Retina (tissue), 1 donor: ENCODE data around the gene MTOR.
"Not testable (repeated sequence)": the region's sequence is repeated elsewhere in the genome, so short reads cannot be mapped to it uniquely, and the experiment has no call there.

ENCODE experiments used
- DNase-seq: peaks from one replicate; pipeline ENCODE4 v3.0.0-alpha.2; 2016

Gene MTOR

DNA sequence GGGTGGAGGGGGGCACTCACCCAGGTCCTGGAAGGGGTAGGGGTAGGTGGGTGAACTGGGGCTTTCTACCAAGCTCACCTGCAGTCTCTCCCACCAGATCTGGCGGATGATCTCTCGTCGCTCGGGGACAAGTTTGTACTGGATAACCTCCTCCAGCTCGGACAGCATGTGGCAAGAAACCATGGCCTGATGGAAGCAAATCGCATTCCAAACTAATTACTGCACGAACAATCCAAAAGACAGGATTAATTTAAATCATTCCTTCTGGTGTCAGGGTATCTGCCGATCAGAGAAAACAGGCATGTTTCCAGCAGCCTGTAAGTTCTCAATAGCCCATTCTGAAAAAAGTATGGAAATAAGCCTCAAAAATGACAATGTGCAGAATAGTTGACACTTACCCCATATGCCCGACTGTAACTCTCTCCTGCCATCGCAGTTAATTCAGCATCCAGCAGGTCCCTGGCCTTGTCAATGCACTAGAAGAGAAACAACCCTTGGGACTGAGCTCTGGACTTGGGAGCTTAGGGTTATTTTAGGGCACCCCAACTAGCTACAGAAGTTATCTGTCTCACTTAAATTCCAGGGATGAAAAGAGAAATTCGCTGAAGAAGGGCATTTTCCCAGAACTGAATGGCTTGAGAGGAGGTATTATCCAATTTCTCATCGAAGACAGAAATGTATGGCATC is 117.6 kb downstream of the MTOR start:
- no peak for DNase-seq

DNA sequence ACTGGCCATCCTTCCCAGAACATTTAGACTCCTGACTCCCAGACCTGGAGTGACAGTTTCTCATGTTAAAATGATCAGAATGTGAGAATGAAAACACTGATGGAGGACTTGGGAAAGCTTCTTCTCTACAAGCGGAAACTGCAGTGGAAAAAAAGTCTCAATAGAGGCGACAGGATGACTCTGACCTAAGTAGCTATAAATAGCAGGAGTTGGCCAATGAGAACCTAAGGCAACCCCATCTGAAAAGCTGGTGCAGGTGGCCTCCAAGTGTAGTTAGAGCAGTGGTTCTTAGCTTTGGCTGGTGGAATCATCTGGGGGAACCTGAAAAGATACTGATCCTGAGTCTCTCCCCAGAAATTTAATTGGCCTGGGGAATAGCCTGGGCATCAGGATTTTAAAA is 118.4 kb downstream of the MTOR start:
- DNase-seq: no peak

DNA sequence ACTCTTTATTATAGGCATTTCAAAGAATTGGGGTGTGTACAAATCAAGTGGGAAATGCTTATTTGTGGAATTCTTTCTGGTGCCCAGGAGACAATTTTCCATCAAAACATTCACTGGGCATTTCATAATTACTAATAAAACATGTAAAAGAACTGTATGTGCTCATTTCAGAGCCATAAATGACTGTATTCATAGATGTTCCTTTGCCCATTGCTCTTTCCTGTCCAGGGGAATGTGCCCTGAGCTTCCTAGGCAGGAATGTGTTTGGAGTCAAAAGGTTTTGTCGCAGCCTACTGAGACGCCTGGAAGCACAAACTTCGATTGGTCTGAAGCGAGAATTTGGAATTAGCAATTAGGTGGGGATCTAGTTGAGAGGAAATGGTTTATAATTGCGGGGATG is 119.0 kb downstream of the MTOR start:
- DNase-seq: no peak

DNA sequence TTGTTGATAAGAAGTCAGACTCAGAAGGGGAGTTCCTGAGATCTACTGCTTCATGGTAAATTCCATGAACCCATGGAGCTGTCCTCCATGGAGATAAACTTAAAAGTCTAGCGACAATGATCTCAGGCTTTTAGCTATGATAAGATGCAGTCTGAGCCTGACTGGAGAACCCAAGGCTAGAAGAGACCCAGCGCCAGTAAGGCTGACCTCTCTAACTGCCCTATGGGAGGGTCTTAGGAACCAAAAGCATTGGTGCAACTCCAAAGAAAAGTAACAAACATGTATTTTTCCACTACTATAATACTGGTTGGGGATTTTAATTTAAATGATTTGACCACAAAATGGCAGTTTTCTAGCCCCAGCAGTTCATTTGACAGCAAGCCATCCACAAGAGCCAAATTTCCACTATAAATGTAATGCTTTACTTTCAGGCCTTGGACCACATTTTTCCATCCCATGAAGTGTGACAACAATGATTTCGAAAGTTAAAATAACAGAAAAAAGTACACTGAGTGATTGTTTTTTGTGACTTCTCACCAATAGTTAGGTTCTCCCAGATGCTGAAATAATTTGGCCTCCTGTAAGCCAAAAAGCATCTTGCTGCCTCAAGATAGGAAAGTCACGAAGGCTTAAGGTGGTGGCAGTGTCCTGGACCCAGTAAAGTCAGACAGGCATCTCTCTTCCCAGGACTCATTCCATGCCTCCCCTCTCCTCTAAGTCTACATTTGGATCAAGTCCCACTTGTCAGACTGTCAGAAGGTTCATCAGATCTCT is 119.5 kb downstream of the MTOR start:
- no peak for DNase-seq

DNA sequence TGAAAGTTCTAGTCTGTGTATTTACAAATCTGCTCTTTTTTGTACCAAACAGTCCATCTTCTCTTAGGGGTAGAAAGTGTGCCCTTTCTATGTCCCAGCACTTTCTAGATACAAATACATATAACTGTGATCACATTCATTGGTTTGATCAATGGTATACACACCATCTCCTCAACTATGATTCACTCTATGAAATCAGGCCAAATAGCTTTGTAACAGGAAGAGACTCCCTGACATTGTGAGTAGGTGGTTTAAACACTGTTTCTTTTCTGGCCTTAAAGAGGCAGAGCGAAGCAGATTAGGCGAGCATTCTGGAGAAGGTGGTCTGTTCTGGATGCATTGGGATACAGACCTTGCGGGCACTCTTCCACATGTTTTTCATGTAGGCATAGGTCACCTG is 123.4 kb downstream of the MTOR start:
- DNase-seq: no peak

DNA sequence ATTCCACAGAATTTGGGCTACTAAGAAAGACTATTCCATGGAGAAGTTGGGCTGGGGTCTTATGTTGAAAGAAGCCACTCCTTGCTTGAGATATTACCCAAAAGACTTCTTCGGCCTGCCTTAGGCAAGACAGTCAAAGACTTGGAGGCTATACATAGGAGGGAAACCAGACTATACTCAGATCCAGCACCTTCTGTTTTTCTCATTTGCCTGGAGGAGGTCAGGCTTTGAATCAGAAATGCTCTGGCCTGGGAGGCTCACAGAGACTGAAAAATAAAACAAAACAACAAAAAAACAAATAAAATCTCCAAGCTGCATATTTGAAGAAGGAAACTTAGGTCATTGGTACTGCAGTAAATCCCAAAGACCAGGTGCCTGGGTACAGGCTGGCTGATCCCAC is 124.3 kb downstream of the MTOR start:
- DNase-seq: no peak

DNA sequence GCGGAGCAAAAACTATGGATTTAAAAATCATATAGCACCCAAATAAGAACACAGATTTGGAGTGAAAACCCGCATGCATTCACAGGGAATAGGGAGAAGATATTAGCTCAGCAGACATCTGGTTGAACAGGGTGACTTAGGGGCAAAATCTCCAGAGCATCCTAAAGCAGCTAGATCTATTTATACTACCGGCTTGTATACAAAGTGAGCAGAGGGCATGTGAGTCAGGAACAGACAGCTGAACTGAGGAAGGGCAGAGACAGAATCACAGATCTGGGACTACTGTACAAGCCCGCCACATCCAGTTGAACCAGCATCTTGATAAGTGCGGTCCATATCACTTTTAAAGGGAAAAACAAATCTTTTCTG is 127.5 kb downstream of the MTOR start:
- no peak for DNase-seq

DNA sequence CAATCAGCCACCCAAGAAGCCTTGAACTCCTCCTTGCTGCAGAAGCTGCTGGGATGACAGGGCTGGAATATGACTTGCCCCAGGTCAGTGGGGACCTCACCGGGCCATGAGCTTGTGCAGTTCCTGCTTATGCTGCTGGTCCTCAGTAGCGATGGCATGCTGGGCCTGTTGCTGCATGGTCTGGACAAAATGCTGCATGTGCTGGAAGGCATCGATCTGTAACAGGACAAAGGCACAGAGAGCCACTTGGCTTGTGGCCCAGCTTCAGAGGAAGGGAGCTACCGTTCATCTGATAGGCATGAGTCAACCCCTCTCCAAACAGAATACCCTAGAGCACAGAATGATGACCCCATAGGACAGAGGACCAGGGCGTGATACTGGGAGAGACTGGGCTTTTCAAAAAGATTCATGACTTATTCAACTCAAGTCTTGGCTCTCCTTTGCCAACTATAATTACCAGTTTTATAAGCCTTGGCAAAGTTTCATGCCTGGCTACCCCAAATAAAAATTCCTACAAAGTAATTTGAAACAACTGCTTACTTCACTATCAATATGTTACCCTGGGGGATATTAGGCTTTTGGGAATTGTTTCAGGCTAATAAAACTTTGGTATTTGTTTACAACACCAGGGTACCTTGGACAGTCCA is 128.0 kb downstream of the MTOR start:
- DNase-seq: no peak

DNA sequence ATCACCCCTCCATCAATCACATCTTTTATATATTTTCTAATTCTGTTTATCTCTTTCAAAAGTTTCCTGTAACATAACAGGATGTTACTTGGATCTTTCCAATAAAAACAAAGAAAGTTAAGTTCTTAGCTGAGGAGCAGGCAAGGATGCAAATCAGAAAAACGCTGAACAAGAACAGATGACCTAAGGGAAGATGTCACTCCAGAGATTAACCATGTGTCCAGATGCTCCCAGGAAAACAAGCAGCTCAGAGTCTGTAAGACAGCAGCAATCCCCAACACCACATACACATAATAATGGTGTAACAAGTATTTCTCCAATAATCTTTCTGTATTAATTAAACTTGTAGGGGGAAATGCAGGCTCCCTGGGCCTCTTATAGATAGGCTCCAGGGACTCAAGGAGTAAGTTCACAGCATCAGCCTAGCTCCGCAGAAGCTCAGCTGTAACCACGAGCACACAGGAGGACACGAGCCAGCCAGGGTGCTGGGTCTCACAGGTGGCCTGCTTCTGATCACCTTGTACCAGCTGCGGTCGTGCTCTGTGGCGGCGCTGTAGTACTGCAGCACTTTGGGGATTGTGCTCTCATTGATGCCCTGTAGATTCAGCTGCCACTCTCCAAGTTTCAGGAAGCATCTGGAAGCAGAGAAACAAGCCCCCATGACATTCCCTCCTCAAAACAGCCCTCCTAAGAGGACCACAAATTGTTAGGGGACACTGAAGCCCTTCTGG is 129.6 kb downstream of the MTOR start:
- DNase-seq: no peak

DNA sequence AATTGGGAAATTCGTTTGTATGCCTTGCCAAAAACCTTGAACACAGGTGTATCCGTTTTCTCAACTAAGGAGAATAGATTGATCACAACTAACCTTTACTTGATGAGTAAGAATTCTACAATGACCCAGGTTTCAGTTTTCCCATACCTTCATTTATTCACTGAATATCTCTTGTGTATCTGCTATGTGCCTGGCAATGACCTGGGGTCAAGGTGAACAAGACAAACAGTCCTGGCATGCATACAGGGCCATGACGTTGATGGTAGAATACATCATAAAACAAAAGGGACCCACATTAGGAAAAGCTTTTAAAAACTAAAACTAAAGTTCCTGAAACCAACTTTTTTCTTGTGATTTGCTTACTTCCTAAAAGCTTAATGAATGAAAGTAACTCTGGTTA is 130.5 kb downstream of the MTOR start:
- DNase-seq: no peak

DNA sequence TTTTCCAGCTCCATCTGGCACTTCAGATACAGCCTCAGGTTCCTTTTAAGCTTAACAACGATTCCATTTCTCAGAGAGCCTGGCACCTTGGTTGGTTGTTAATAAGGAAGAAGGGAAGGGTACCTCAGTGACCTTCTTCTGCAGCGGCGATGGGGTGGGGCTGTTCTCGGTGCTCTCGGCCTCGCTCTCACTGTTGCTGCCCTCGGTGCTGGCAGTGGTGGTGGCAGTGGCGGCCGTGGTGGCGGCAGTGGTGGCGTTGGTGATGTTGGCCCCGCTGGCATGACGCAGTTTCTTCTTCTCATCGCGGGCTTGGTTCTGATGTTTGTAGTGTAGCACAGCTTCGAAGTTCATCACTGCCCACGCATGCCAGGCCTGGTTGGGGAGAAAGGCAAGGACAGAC is 131.9 kb downstream of the MTOR start:
- DNase-seq: no peak

DNA sequence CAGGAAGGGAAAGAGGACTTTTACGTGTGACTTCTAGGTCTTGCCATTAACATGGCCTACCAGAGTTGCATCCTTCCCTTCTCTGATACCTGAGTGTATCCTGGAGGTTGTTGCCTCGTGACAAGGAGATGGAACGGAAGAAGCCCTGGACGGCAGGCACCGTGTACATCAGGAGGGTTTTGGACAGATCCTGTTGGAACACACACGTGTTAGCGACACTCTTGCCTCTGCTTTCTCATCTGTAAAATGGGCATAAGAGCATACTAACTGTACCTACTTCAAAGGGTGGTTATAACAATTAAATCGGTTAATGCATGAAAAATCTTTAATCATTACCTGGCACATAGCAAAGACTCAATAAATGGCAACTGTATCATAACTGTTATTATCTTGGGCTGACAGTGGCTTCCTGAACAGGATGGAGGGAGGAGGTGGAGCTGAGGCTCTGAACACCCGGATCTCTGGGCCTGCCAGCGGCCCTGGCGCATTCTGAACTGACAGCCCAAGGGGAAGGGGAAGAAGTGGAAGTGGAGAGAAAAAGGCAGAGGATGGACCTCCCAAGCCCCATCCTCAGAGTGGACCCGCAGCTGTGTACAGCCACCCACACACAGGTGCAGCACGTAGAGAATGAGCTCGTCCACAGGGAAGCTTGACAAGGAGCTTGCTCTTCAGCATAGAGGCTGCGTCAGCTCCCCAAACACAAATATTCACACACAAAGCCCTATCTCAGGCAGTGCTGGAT is 132.5 kb downstream of the MTOR start:
- DNase-seq: no peak

DNA sequence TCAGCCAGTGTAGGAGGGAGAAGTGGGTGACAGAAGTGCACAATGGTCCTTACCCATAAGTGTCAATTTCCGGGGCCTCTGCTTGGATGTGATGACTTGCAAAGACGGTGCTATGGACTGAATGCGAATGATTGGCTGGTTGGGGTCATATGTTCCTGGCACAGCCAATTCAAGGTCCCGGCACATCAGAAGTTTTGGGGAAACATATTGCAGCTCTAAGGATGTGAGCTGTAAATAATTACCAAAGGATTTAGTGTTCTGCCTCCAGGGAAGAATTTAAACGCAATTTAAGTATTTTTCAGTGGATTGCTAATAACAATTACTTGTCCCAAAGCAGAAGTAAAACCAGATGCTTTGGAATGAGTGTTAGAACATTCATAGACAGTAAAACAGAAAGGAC is 135.8 kb downstream of the MTOR start:
- no peak for DNase-seq

DNA sequence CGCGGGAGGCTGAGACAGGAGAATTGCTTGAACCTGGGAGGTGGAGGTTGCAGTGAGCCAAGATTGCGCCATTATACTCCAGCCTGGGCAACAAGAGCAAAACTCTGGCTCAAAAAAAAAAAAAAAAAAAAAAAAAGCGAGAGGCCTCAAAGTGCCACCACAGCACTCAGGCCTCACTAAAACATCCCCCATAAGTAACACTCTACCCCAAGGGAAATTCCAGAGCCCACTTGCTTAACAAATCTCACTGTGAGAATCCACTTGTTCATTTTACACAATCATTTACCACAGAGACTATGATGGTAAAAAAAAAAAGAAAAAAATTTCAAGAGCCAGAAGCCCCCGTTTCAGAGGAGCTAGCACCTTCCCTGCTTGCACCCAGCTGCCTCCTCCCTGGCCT is 136.4 kb downstream of the MTOR start:
- DNase-seq: no peak

DNA sequence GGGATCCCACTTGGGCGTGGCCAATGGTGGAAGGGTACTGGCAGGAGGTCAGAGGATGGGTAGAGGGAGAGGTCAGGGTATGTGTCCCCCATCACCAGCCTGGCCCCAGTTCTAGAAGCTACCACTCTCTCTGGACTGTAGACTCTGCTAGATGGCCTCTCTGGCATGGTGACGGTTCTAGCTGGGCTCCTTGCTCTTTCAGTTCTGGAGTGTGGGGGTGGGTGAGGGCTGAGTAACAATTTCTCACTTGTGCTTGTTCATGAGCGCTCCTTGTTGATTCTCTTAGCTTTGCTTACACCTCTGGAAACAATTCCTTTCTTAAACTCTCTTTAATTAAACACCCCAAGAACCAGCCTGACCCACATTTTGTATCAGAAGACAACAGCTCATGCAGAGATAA is 137.4 kb downstream of the MTOR start:
- DNase-seq: no peak

DNA sequence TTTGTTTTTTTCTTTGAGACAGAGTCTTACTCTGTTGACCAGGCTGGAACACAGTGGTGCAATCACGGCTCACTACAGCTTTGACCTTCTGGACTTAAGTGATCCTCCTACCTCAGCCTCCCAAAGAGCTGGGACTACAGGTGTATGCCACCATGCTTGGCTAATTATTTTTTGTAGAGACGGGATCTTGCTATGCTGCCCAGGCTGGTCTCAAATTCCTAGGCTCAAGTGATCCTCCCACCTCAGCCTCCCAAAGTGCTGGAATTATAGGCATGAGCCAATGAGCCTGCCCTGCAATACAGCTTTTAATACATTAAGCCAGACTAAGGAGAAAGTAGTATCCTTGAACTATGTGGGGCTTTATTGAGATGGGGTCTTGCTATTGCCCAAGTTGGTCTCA is 146.0 kb downstream of the MTOR start:
- DNase-seq: no peak

DNA sequence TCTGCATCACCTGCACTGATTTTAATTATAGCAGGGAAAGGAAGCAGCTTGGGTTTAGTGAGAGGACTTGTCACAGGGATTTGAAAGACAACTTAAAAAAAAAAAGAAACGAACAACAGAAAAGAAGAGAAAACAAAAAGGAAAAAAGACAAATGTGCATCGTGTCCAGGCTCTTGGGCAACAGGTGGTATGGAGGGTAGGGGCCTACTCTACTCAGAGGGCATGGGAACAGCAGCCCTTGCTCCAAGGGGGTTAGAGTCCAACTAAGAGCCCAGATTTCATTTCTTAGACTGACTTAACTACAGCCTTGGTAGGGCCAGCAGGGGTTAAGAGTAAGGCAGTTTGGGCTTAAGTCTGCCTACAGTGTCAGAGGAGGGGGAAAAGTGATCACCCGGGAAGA is 147.4 kb downstream of the MTOR start:
- DNase-seq: no peak

DNA sequence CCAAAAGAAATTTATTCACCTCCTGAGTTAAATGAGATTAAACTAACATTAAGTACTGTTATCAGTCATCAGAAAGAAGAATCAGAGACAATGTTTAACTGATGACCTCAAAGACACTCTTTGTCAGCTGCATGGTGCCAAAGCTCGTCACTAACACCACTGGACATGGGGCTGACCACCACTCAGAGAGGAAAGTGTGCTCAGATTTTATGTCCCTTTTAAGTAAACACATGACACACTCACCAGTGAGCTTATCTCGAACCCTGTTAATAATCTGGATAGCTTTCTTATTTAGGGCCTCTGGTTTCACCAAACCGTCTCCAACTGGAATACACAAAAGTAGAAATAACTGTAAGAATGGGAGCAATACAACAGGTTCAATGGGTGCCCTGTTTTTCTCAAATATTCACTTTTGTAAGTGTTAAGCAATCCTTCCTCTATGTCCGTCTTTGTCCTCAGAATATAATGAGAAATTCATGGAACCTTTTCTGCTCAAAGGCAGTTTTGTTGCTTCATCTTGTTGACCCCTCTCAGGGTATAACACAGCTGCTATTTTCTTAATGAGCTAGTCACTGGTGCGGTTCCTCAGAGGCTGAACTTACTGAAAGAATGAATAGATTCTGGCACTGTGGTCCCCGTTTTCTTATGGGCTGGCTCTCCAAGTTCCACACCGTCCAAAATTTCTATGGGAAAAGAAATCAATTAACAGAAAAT is 153.1 kb downstream of the MTOR start:
- DNase-seq: no peak

DNA sequence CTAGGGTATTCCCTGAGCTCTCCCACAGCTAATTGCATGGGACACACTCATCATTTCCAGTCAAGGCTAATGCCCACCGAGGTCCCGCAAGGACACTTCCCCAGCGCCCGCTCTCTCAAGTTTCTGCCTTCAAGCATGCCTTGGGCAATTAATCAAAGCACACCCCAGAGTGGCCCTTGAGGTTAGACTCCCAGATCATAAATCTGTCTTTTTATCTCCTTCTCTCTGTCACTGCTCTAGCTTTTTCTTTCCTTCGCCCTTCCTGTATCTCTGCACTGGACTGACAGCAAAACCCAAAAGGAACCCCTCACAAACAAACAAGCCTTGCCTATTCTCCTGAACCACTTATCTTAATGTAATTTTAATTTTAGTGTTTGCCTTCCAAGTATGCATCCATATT is 154.8 kb downstream of the MTOR start:
- DNase-seq: no peak

DNA sequence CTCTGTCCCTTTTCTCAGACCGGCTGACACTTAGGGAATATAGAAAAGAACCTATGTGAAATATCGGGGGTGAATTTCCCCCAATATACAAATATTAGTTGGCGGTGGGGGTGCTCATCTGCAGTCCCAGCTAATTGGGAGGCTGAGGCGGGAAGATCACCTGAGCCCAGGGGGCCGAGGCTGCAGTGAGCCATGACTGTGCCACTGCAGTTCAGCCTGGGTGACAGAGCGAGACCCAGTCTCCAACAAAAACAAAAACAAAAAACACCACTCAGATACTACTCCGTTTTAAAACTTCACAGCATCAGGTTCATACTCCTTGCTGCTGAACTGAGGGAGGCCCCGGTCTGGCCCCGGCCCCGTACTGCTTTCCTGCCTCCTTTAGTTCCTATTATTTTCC is 156.8 kb downstream of the MTOR start:
- no peak for DNase-seq

DNA sequence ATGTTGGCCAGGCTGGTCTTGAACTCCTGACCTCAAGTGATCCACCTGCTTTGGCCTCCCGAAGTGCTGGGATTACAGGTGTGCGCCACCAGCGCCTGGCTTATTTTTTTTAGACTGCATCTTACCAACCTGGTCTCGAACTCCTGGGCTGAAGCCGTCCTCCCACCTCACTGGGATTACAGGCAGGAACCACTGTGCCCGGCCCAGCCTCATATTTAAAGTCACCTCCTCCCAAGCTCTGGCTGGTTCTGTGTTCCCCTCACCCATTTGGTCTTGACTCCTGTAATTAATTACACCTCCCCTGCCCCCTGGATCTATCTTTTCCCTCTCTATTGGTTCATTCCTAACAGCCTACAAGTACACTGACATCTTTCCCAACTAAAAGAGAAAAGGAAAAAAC is 161.0 kb downstream of the MTOR start:
- no peak for DNase-seq

DNA sequence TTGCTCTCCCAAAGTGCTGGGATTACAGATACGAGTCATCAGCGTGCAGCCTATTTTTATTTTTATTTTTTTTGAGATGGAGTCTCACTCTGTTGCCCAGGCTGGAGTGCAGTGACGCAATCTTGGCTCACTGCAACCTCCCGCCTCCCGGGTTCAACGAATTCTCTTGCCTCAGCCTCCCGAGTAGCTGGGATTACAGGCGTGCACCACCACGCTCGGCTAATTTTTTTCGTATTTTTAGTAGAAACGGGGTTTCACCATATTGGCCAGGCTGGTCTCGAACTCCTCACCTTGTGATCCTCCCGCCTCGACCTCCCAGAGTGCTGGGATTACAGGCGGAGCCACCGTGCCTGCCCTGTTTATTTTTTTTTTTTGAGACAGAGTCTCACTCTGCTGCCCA is 161.5 kb downstream of the MTOR start:
- DNase-seq: not testable (repeated sequence)
